GM12875 (cell line): ENCODE data around the gene BAAT.

ENCODE experiments used
- H3K4me3 ChIP-seq: one replicate; pipeline ENCODE4 v1.5.1; 2011; ENCODE audit warnings: low read depth, low read length, control low read depth
- TF ChIP-seq, protein P1 (sequence below): IDR thresholded peaks from 2 replicates; pipeline ENCODE4 v1.5.1; 2011; ENCODE audit warnings: low read depth, mild to moderate bottlenecking, control low read depth, inconsistent platforms, low read length, moderate library complexity, borderline replicate concordance; ENCODE audit not compliant: insufficient read depth

The BAAT gene

DNA sequence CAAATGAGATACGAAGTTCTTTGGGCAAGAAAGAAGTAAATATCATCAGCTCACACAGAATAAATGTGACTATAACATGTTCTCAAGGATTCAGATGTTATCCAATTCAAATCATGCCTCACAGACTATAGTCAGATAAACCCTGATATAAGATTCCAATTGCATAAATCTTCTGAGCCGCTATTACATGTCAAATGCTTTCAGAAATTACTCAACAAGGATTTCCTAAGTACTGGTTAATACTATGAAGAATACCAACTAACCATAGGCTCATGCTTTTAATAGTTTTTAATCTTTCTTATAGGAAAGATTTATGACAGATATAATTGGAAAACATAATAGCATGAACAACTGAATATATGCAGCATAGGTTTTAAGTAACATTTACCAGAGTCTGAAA is 73.6 kb downstream of the BAAT start:
- TF ChIP-seq, protein P1, sequence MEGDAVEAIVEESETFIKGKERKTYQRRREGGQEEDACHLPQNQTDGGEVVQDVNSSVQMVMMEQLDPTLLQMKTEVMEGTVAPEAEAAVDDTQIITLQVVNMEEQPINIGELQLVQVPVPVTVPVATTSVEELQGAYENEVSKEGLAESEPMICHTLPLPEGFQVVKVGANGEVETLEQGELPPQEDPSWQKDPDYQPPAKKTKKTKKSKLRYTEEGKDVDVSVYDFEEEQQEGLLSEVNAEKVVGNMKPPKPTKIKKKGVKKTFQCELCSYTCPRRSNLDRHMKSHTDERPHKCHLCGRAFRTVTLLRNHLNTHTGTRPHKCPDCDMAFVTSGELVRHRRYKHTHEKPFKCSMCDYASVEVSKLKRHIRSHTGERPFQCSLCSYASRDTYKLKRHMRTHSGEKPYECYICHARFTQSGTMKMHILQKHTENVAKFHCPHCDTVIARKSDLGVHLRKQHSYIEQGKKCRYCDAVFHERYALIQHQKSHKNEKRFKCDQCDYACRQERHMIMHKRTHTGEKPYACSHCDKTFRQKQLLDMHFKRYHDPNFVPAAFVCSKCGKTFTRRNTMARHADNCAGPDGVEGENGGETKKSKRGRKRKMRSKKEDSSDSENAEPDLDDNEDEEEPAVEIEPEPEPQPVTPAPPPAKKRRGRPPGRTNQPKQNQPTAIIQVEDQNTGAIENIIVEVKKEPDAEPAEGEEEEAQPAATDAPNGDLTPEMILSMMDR = no peak
- H3K4me3 ChIP-seq = no peak overlapping the region
